Endometrial microvascular endothelial cells (primary cell): Measurements from ENCODE around the gene SLC13A1. TPM values are rescaled to one million over a fixed set of nuclear protein-coding genes. Genes with fewer than 3 reads are reported as not detected.
"Not testable (repeated sequence)": the region's sequence is repeated elsewhere in the genome, so short reads cannot be mapped to it uniquely, and the experiment has no call there.

ENCODE experiments used
- in situ Hi-C: cut with HindIII; loops from 2 replicates; pipeline ENCODE4 v1.10.0; 2017; ENCODE audit warnings: low sequenced_read_pairs, low pct_unique_long_range_greater_than_20kb; ENCODE audit errors: inconsistent ontology term
- total RNA-seq: library from RNA; depleted of rRNA; stranded (reverse); fragments of >200 nt; gene quantifications from one replicate; pipeline ENCODE4 v1.2.3, GENCODE V29; 2015; ENCODE audit errors: inconsistent ontology term

The SLC13A1 gene
- total RNA-seq, 1 donor from 2014 or later, result not detected

GRCh38 chr7:123135960-123136359 lies 63.8 kb downstream of the SLC13A1 start:
- in situ Hi-C loops, result no loop called here

GRCh38 chr7:123133924-123134323 lies 65.8 kb downstream of the SLC13A1 start:
- in situ Hi-C loops, result no loop called here

- in situ Hi-C loops, result no loop called here
Observed at GRCh38 chr7:123131961-123132360, 67.8 kb downstream of the SLC13A1 start.

- in situ Hi-C loops, result no loop called here
Observed at GRCh38 chr7:123131556-123131955, 68.2 kb downstream of the SLC13A1 start.

- in situ Hi-C loops, result no loop called here
Observed at GRCh38 chr7:123131140-123131539, 68.6 kb downstream of the SLC13A1 start.

- in situ Hi-C loops, result no loop called here
Observed at GRCh38 chr7:123126691-123127090, 73.1 kb downstream of the SLC13A1 start.

GRCh38 chr7:123126171-123126570 lies 73.6 kb downstream of the SLC13A1 start:
- in situ Hi-C loops, result no loop called here

GRCh38 chr7:123125231-123125630 lies 74.5 kb downstream of the SLC13A1 start:
- in situ Hi-C loops, result no loop called here

- in situ Hi-C loops, result no loop called here
Observed at GRCh38 chr7:123122916-123123315, 76.9 kb downstream of the SLC13A1 start.

GRCh38 chr7:123120286-123120685 lies 79.5 kb downstream of the SLC13A1 start:
- in situ Hi-C loops, result no loop called here

GRCh38 chr7:123115331-123115730 lies 84.4 kb downstream of the SLC13A1 start:
- in situ Hi-C loops, result no loop called here

- in situ Hi-C loops, result no loop called here
Observed at GRCh38 chr7:123114288-123114687, 85.5 kb downstream of the SLC13A1 start.

GRCh38 chr7:123112833-123113232 lies 86.9 kb downstream of the SLC13A1 start:
- in situ Hi-C loops, result no loop called here

GRCh38 chr7:123099712-123100111 lies 100.1 kb downstream of the SLC13A1 start:
- in situ Hi-C loops, result no loop called here

GRCh38 chr7:123096976-123097375 lies 102.8 kb downstream of the SLC13A1 start:
- in situ Hi-C loops, result no loop called here

GRCh38 chr7:123096434-123096833 lies 103.3 kb downstream of the SLC13A1 start:
- in situ Hi-C loops, result no loop called here

- in situ Hi-C loops, result no loop called here
Observed at GRCh38 chr7:123090456-123090855, 109.3 kb downstream of the SLC13A1 start.

GRCh38 chr7:123086910-123087309 lies 112.9 kb downstream of the SLC13A1 start:
- in situ Hi-C loops, result not testable (repeated sequence)

- in situ Hi-C loops, result not testable (repeated sequence)
Observed at GRCh38 chr7:123084861-123085260, 114.9 kb downstream of the SLC13A1 start.

- in situ Hi-C loops, result no loop called here
Observed at GRCh38 chr7:123079021-123079420, 120.7 kb downstream of the SLC13A1 start.

- in situ Hi-C loops, result no loop called here
Observed at GRCh38 chr7:123075838-123076467, 123.8 kb downstream of the SLC13A1 start.
